ENCODE measurements around the gene TTYH3. TPM values are rescaled to one million over a fixed set of nuclear protein-coding genes. Genes with fewer than 3 reads are reported as not detected.

Gene TTYH3, protein sequence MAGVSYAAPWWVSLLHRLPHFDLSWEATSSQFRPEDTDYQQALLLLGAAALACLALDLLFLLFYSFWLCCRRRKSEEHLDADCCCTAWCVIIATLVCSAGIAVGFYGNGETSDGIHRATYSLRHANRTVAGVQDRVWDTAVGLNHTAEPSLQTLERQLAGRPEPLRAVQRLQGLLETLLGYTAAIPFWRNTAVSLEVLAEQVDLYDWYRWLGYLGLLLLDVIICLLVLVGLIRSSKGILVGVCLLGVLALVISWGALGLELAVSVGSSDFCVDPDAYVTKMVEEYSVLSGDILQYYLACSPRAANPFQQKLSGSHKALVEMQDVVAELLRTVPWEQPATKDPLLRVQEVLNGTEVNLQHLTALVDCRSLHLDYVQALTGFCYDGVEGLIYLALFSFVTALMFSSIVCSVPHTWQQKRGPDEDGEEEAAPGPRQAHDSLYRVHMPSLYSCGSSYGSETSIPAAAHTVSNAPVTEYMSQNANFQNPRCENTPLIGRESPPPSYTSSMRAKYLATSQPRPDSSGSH
- total RNA-seq (2021) (178 to 190 TPM (median 181 TPM) in 3 replicates), Bru-seq, nascent RNA (percentile 64 among the genes with signal in this experiment)
- long read RNA-seq, experiment 1, full-length matches to known transcripts, result 643 of 886 reads
- long read RNA-seq, experiment 1, partial matches to known transcripts, result 52 of 886 reads
- long read RNA-seq, experiment 1, other reads (novel, unspliced or antisense), result 191 of 886 reads
- long read RNA-seq, experiment 2, full-length matches to known transcripts, result 50 of 215 reads
- long read RNA-seq, experiment 2, partial matches to known transcripts, result 148 of 215 reads
- long read RNA-seq, experiment 2, other reads (novel, unspliced or antisense), result 17 of 215 reads
- long read RNA-seq, experiment 3, result 0 reads

DNA sequence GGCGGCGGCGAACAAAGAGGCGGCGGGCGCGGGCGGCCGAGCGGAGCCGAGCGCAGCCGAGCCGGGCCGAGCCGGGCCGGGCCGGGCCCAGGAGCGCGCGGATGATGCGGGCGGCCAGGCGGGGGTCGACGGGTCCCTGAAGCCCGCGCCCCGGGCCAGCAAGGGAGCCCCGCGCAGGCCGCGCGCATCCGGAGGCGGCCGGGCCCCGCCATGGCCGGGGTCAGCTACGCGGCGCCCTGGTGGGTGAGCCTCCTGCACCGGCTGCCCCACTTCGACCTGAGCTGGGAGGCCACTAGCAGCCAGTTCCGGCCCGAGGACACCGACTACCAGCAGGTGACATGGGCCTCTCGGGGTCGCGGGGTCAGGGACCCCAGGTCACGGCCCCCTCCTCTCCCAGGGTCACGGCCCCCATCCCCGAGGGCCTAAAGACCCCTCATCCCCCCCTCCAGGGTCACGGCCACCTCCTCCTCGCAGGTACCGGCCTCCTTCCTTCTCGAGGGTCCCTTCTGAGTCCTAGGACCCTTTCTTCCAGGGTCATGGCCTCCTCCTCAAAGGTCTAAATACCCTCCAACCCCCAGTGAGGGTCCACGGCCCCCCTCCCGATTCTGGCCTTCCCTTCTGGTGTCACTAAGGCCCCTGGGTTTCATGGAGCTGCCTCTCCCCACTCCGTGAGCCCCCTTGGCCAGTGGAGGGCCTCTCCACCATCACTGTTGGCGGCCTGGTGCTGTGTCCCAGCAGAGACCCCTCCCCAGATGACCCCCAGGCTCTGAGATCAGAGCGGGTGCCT is at the start of gene TTYH3:
TSS of gene TTYH3 (plus strand) at position 41 of the 787 bp plus-strand sequence. CDS start at position 211, 170 bp downstream.
- ChIA-PET POLR2A (interaction anchor here (1.1 to 2.9 kb wide), 6 partner anchors 10 to 25 kb away, joined by 3 to 16 read pairs (median 7); no protein-coding TSS in a partner anchor), CTCF (interaction anchor here (0.6 to 3.5 kb wide), 19 partner anchors 10 to 278 kb away, joined by 3 to 37 read pairs (median 5); partner anchors contain the start of genes BRAT1 and EIF3B)
- TF ChIP-seq ZNF423 (CRISPR knock-in tag; IDR thresholded peaks at IDR 0.05) (no peak), NFYB (CRISPR knock-in tag; conservative IDR thresholded peaks at IDR 0.05; ENCODE audit: low read depth) (no peak), NR1H2 (CRISPR knock-in tag; IDR thresholded peaks at IDR 0.05) (no peak), TCF7 (CRISPR knock-in tag; IDR thresholded peaks at IDR 0.05; ENCODE audit: low read depth) (no peak)
- TF ChIP-seq, protein P1, sequence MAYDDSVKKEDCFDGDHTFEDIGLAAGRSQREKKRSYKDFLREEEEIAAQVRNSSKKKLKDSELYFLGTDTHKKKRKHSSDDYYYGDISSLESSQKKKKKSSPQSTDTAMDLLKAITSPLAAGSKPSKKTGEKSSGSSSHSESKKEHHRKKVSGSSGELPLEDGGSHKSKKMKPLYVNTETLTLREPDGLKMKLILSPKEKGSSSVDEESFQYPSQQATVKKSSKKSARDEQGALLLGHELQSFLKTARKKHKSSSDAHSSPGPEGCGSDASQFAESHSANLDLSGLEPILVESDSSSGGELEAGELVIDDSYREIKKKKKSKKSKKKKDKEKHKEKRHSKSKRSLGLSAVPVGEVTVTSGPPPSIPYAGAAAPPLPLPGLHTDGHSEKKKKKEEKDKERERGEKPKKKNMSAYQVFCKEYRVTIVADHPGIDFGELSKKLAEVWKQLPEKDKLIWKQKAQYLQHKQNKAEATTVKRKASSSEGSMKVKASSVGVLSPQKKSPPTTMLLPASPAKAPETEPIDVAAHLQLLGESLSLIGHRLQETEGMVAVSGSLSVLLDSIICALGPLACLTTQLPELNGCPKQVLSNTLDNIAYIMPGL (CRISPR knock-in tag; IDR thresholded peaks at IDR 0.05), result 0 out of 2 replicates have a peak, but pooled peaks have one; percentile 20
- TF ChIP-seq, protein P2, sequence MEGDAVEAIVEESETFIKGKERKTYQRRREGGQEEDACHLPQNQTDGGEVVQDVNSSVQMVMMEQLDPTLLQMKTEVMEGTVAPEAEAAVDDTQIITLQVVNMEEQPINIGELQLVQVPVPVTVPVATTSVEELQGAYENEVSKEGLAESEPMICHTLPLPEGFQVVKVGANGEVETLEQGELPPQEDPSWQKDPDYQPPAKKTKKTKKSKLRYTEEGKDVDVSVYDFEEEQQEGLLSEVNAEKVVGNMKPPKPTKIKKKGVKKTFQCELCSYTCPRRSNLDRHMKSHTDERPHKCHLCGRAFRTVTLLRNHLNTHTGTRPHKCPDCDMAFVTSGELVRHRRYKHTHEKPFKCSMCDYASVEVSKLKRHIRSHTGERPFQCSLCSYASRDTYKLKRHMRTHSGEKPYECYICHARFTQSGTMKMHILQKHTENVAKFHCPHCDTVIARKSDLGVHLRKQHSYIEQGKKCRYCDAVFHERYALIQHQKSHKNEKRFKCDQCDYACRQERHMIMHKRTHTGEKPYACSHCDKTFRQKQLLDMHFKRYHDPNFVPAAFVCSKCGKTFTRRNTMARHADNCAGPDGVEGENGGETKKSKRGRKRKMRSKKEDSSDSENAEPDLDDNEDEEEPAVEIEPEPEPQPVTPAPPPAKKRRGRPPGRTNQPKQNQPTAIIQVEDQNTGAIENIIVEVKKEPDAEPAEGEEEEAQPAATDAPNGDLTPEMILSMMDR (IDR thresholded peaks at IDR 0.05), result no peak
- TF ChIP-seq, protein P3, sequence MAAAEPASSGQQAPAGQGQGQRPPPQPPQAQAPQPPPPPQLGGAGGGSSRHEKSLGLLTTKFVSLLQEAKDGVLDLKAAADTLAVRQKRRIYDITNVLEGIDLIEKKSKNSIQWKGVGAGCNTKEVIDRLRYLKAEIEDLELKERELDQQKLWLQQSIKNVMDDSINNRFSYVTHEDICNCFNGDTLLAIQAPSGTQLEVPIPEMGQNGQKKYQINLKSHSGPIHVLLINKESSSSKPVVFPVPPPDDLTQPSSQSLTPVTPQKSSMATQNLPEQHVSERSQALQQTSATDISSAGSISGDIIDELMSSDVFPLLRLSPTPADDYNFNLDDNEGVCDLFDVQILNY (CRISPR knock-in tag; IDR thresholded peaks at IDR 0.05), result no peak
- Mint-ChIP-seq H3K27ac (peak within 1 kb of the TSS; percentile 96), H3K4me1 (peaks cover 23% of the 10 kb centered on the region), H3K36me3 (no peaks in the 10 kb centered on the region), H3K4me3 (peak within 1 kb of the TSS; percentile 86), H3K27me3 (ENCODE audit: low read depth) (peaks cover 2% of the 10 kb centered on the region; the same call in 1 of the 2 replicates), H3K9me3 (no peaks in the 10 kb centered on the region)
- DNase-seq (ENCODE audit: low spot score), result no peak
- peak; percentile 37; the same call in 1 of the 2 replicates for ATAC-seq

DNA sequence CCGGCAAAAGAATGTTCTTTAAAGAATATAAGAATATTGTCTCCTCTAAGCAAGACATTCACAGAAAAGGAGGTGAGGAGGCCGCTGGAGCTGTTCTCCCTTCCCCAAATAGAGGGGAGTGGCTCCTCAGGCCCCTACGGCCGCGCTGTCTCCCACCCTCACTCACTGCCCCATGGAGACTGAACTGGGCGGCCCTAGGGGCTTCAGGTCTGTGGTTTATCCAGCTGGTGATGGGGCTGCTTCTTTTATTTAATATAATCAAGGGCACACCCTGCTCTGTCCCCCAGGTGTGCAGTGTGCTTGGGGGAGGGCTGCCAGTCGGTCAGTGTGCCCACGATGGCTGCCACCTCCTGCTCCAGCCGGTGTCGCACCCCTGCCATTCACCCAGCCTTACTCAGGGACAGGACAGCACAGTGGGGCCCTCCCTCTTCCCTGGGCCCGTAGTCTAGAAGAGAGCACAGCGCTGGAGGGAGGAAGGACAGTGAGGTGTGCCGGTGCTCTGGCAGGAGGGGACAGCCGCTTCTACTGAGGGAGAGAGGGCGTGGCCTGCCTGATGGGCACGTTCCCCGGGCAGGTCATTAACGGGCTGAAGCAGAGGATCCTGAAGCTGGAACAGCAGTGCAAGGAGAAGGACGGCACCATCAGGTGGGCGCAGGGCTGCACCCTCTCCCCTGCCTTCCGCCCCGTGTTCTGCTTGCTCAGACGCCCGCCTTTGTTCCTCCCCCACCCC is 49.6 kb upstream of the TTYH3 start:
- ChIA-PET POLR2A (interaction anchor here (0.6 kb wide), 1 partner anchor 131 kb away, joined by 3 read pairs; no protein-coding TSS in a partner anchor), CTCF (interaction anchor here (0.6 to 2.2 kb wide), 4 partner anchors 27 to 114 kb away, joined by 3 to 7 read pairs (median 3); no protein-coding TSS in a partner anchor)
- no peak overlapping the region for H3K4me3 Mint-ChIP-seq
- TF ChIP-seq ZNF121 (CRISPR knock-in tag; IDR thresholded peaks at IDR 0.05) (peak; percentile 69; the same call in 1 of the 2 replicates), FOXP1 (CRISPR knock-in tag; IDR thresholded peaks at IDR 0.05; ENCODE audit: borderline replicate concordance) (no peak), ZNF263 (CRISPR knock-in tag; IDR thresholded peaks at IDR 0.05; ENCODE audit: low read depth) (peak; percentile 14; the same call in 1 of the 2 replicates)
- no peaks in the 10 kb centered on the region for H3K27me3 Mint-ChIP-seq (ENCODE audit: low read depth)
- H3K4me1 Mint-ChIP-seq, result peaks cover 16% of the 10 kb centered on the region
- ATAC-seq (peak; percentile 46), DNase-seq (ENCODE audit: low spot score) (no peak)
- no peaks in the 10 kb centered on the region for H3K9me3 Mint-ChIP-seq
- H3K27ac Mint-ChIP-seq, result no peak overlapping the region
- 0 out of 2 replicates have a peak, but pooled peaks cover 3% of the 10 kb centered on the region for H3K36me3 Mint-ChIP-seq
